NCI-H526 (cell line): Measurements from ENCODE around the gene IRX1.

Experiments
- DNase-seq, 2 experiments: peaks; one replicate each; lab custom pipeline; 2025; lab: John Stamatoyannopoulos, UW

Gene IRX1

GRCh38 chr5:3600106-3601060, 4.8 kb downstream of the IRX1 start:
- DNase-seq, result no peak

- no peak for DNase-seq
Observed at GRCh38 chr5:3601061-3601710, 5.6 kb downstream of the IRX1 start.

DNA sequence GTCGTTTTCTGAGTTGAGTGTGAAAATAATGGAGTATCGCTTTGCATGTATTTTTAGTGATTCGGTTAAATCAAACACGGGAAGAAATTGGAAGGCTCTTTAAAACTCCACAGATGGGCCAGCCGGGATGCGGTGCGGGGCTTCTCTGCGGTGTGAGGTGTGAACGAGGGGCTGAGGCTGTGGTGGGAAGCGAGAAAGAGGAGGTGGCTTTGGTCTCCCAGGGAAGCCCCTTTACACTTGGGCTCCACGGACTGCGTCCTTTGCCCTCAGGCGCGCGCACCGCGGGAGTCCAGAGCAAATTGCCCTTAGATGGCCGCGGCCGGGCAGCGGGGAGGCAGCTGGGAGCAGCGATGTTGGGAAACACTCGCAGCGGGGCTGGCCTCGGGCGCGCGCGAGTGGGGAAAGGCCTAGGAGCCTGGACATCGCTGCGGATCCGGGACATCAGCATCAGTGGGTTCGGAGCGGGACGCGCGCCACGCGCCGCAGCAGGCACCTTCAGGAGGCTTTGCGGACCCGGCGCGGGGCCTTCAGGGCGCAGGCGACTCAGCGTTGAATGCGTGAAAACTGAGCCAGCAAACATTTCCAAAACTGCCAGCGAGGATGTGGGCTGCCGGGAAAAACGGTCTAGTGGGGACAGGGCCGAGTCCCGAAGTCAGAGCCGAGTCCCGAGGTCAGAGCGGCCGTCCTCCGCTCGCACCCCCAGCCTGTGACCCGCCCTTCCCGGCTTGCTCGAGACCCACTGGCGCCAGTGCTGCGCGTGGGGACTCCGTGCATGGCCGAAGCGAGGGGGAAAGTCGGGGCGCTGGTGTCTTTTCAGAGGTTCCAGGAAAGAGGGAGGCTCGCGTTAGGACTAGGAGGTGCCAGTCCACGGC, 6.5 kb downstream of the IRX1 start:
- no peak for DNase-seq

GRCh38 chr5:3602785-3603502, 7.3 kb downstream of the IRX1 start:
- DNase-seq, result no peak

DNA sequence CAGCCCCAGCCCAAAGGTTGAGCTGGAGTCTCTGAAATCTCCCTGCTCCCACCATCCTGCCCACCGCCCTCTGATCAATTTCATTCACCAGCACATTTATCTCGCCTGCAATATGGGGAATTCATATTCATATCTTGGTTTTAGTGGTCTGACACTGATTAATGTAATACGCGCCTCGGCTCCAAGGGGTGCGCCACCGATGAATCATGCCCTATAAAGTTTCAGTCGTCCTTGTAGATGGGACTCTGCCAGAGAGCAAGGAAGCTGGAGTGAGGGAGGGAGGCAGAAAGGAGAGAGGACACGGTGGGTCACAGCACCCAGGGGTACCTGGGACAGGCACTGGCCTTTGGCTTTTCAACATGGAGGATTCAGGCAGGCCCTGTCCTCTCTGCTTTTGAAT, 8.9 kb downstream of the IRX1 start:
- no peak for DNase-seq

- DNase-seq, result no peak
Observed at GRCh38 chr5:3605298-3606010, 9.8 kb downstream of the IRX1 start.

- no peak for DNase-seq
Observed at GRCh38 chr5:3606121-3606831, 10.6 kb downstream of the IRX1 start.

DNA sequence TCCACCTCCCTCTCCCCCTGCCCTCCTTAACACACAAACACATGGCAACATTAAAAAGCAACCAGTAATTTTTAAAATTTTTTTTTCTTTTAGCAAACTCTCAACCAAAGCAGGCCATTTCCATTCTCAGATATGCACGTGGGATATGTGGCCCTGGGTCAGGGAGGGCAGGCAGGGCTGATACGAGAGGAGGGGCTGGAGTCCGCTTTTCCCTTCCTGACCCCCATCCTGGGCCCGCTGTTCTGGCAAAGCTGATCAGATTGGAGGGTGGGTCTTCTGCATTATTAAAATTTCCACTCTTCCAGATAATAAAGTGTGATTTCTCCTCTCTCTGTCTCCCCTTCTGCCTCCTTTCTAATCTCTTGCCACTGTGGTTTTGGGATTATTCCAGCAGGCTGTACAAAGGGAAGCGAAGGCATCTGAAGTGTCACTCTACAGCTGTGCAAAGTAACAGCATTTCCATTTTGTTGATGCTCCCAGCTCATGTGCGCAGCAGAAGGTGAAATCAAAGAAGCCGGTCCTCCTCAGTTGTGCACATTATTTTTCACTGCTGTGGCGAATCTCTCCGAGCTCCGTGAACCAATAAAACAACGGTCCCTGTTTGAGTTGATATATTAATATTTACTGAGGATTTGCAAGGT, 12.0 kb downstream of the IRX1 start:
- no peak for DNase-seq

GRCh38 chr5:3609120-3609681, 13.6 kb downstream of the IRX1 start:
- DNase-seq, result no peak

DNA sequence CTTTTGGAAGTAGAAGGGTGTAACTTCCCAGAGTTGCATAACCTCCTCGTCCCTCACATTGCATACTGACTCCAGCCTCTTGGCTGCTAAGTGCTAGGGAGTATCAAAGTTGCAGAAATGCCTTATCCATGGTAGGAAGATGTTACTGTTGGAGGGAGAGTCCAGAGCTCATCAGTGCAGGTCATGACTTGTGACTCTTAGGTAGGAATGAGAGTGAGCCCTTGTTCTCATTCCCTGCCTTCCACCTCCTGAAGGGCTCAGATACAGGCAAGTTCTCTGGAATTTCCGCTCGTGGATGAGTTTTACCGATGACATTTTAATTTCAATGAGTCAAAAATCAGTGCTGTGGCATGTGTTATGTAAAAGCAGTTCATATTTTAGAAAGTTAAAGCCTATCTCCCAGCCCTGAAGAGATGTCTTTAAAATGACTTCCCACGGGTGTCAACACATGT, 17.0 kb downstream of the IRX1 start:
- no peak for DNase-seq

GRCh38 chr5:3613726-3614125, 18.1 kb downstream of the IRX1 start:
- DNase-seq, result no peak

DNA sequence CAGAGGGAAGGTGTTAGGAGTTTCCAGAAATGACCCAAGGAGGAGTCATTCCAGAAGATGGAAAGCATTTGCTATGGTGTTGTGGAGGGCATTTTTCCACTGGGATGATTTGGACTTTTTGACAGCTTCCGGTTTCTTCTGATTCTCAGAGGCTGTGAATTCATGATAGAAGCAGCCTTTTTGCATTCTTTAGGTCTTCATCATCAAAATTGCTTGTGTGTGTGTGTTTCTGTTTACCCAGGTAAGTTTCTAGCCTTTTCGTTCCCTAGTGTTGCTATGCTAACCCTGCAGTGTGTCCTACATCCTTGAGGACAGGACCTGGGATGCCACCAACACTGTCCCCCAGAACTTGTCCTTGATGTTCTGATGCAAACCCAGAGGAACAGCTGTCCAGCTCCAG, 19.6 kb downstream of the IRX1 start:
- DNase-seq, result no peak

DNA sequence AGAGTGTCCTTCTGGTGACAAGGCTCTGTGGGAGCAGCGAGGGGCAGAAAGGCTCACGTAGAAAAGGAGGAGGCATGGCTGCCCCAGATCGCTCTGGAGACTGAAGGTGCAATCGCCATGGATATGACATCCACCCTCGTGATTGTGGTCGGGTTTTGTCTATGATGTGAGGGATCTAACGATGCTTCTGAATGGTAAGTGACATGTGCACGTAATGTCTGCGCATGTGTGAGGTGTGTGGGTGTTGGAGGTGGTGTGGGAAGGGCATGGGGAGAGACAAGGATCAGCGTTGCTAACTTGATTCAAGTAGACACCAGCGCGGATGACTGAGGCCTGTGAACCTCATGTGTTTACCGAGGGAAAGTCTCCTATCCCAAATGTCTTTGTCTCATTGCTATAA, 20.2 kb downstream of the IRX1 start:
- DNase-seq, result no peak

GRCh38 chr5:3619579-3619978, 23.9 kb downstream of the IRX1 start:
- no peak for DNase-seq

DNA sequence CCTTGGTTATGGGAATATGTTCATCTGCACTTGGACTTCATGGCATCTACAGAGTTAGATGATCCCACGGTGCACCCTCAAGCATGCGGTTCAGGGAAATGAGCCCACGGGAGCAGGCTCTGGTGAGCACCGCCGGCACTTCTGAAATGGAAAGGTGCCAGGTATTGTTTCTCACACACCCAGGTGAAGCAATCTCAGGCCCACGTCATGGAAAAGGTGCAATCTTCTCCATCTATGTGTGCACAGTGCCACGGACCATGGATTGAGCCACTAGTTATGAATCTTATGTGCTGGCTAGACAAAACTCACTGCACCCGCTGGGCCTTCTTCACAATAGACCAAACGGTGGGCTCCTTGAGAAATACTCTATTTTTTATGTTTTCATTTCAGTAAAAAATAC, 27.3 kb downstream of the IRX1 start:
- DNase-seq, result no peak

DNA sequence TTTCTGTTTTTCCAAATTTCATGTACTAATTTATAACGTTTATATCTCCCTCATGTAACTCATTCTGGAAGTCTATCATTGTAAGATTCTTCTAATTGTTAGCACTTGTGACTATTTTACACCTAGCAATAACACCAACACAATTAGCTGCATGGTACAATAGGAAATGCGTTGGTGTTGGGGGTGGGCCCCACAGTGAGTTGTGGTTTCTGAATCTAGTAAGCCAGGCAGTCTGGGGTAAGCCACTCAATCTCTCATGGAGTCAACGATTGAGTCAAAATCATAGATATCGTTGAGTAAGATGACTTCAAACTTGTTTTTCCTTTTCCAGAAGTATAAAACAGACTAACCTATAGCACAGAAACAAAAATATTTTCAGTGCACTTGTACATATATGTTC, 30.0 kb downstream of the IRX1 start:
- DNase-seq, result no peak

- no peak for DNase-seq
Observed at GRCh38 chr5:3634061-3634460, 38.4 kb downstream of the IRX1 start.

GRCh38 chr5:3639175-3639574, 43.5 kb downstream of the IRX1 start:
- no peak for DNase-seq

DNA sequence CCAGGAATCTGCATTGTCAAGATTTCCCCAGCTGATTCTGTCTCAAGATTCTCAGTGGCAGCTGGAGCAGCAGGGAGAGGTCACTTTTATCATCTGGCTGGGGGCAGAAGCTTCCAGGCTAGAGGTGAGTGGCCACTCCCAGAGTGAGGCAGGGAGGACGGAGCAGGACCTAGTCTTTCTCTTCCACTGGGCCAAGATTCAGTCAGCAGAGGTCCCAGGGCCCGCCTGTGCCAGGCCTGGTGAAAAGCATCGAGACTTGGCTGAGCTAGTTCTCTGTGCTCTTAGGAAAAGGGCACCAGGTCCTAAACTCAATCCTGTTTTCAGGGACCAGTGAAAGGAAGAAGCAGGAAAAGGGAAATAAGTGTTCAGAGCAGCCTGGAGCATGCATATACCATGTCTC, 46.6 kb downstream of the IRX1 start:
- no peak for DNase-seq

GRCh38 chr5:3650320-3650719, 54.7 kb downstream of the IRX1 start:
- DNase-seq, result no peak
